GM23338 (cell line): ENCODE results near the gene MINDY1. TPM values are rescaled to one million over a fixed set of nuclear protein-coding genes. Genes with fewer than 3 reads are reported as not detected.

Experiments used
- ATAC-seq: fragments of 200-7000 bp; cut with Tn5 transposase; 3 replicates; pipeline ENCODE4 v1.9.1; 2020
- DNase-seq: peaks from one replicate; pipeline ENCODE4 v3.0.0-alpha.2; 2015; ENCODE audit warnings: low spot score
- H2AFZ ChIP-seq: fragments of 200-600 bp; sonication (generic); 2 replicates; pipeline ENCODE4 v1.8.0; 2016; ENCODE audit warnings: antibody characterized with exemption, mild to moderate bottlenecking, moderate library complexity
- H3F3A ChIP-seq: fragments of 200-600 bp; sonication (generic); replicated peaks from 2 replicates; pipeline ENCODE4 v1.8.0; 2017; ENCODE audit warnings: antibody characterized with exemption, mixed run types, low read depth
- H3K27ac ChIP-seq: fragments of 200-600 bp; sonication (generic); 2 replicates; pipeline ENCODE4 v1.6.1; 2016; ENCODE audit warnings: low read depth
- H3K27me3 ChIP-seq: fragments of 200-600 bp; sonication (generic); 2 replicates; pipeline ENCODE4 v1.8.0; 2016; ENCODE audit warnings: mild to moderate bottlenecking, mixed run types, moderate library complexity; ENCODE audit not compliant: insufficient read depth
- H3K36me3 ChIP-seq: fragments of 200-600 bp; sonication (generic); 2 replicates; pipeline ENCODE4 v1.8.0; 2016; ENCODE audit warnings: mild to moderate bottlenecking; ENCODE audit not compliant: insufficient read depth
- H3K4me1 ChIP-seq: fragments of 200-600 bp; sonication (generic); 2 replicates; pipeline ENCODE4 v1.8.0; 2016; ENCODE audit warnings: mild to moderate bottlenecking, moderate library complexity; ENCODE audit not compliant: insufficient read depth
- H3K4me2 ChIP-seq: fragments of 200-600 bp; sonication (generic); 2 replicates; pipeline ENCODE4 v1.7.1; 2017; ENCODE audit warnings: mixed run types
- H3K4me3 ChIP-seq: fragments of 200-600 bp; sonication (generic); 2 replicates; pipeline ENCODE4 v1.6.1; 2016; ENCODE audit warnings: mixed run types
- H3K79me2 ChIP-seq: fragments of 200-600 bp; sonication (generic); replicated peaks from 2 replicates; pipeline ENCODE4 v1.8.0; 2017; ENCODE audit warnings: mild to moderate bottlenecking; ENCODE audit not compliant: insufficient read depth
- H3K9me2 ChIP-seq: fragments of 200-600 bp; sonication (generic); 2 replicates; pipeline ENCODE4 v1.8.0; 2017; ENCODE audit not compliant: insufficient read depth
- H4K20me1 ChIP-seq: fragments of 200-600 bp; sonication (generic); replicated peaks from 2 replicates; pipeline ENCODE4 v1.8.0; 2017; ENCODE audit warnings: mild to moderate bottlenecking; ENCODE audit not compliant: insufficient read depth
- H3K27ac Mint-ChIP-seq: 2 replicates; pipeline ENCODE4 v1.8.0; 2020; ENCODE audit warnings: inconsistent platforms, mild to moderate bottlenecking, moderate library complexity, mixed read lengths
- H3K27me3 Mint-ChIP-seq: 3 replicates; pipeline ENCODE4 v1.8.0; 2022; ENCODE audit warnings: low read depth, mild to moderate bottlenecking, moderate library complexity, mixed read lengths, inconsistent platforms; ENCODE audit not compliant: insufficient read depth, poor library complexity
- H3K36me3 Mint-ChIP-seq: 3 replicates; pipeline ENCODE4 v1.8.0; 2021; ENCODE audit warnings: low read depth, mild to moderate bottlenecking, inconsistent platforms, moderate library complexity, mixed read lengths
- H3K4me1 Mint-ChIP-seq: 3 replicates; pipeline ENCODE4 v1.8.0; 2020; ENCODE audit warnings: mild to moderate bottlenecking, inconsistent platforms, mixed read lengths
- H3K4me3 Mint-ChIP-seq: 3 replicates; pipeline ENCODE4 v1.8.0; 2021; ENCODE audit warnings: moderate library complexity, mild to moderate bottlenecking, inconsistent platforms, mixed read lengths
- H3K9me3 Mint-ChIP-seq: 3 replicates; pipeline ENCODE4 v1.8.0; 2020; ENCODE audit warnings: moderate library complexity, mild to moderate bottlenecking, inconsistent platforms, mixed read lengths
- CREB1 ChIP-seq: fragments of 250-450 bp; sonication (Bioruptor Pico); IDR thresholded peaks from 2 replicates; pipeline ENCODE4 v1.5.0; 2020; ENCODE audit warnings: low read depth, mild to moderate bottlenecking, moderate library complexity
- ETS1 ChIP-seq: IDR thresholded peaks from 2 replicates; pipeline ENCODE4 v1.6.1; 2016; ENCODE audit warnings: antibody characterized with exemption
- EZH2phosphoT487 ChIP-seq: fragments of 200-600 bp; sonication (generic); IDR thresholded peaks from one replicate; pipeline ENCODE4 v1.8.1; 2018; ENCODE audit warnings: antibody characterized with exemption; ENCODE audit not compliant: unreplicated experiment
- ZNF331 ChIP-seq: fragments of 250-450 bp; sonication (Bioruptor Pico); IDR thresholded peaks from 2 replicates; pipeline ENCODE4 v1.5.0; 2020; ENCODE audit warnings: low read depth, mild to moderate bottlenecking, moderate library complexity
- ZNF462 ChIP-seq: fragments of 250-450 bp; sonication (Bioruptor Pico); IDR thresholded peaks from 2 replicates; pipeline ENCODE4 v1.5.0; 2020; ENCODE audit warnings: mild to moderate bottlenecking, moderate library complexity
- polyA plus RNA-seq: library from polyadenylated mRNA; unstranded; fragments of >200 nt; fragmentation: Nextera tagmentation; extraction: Ambion mirVana; gene quantifications from 2 replicates; pipeline ENCODE4 v1.2.1, GENCODE V29; 2016
- total RNA-seq: library from RNA; depleted of rRNA; stranded (reverse); fragments of >200 nt; shearing (Covaris generic); gene quantifications from 2 replicates; pipeline ENCODE4 v1.2.3, GENCODE V29; 2014
- TF ChIP-seq, protein P1 (sequence below), 2 experiments: fragments of 200-600 bp in 1 of 2; sonication (generic) in 1 of 2; conservative IDR thresholded peaks; 2 replicates each; pipeline versions ENCODE4 v1.5.1 to v1.6.1; 2016 to 2017; ENCODE audit warnings: antibody characterized with exemption in 2 of 2, low read depth in 2 of 2, mild to moderate bottlenecking in 2 of 2, moderate library complexity in 1 of 2
- TF ChIP-seq, protein P2 (sequence below): IDR thresholded peaks from one replicate; pipeline ENCODE4 v1.6.1; 2018; ENCODE audit warnings: antibody characterized with exemption; ENCODE audit not compliant: unreplicated experiment

Gene MINDY1
- total and polyA plus RNA-seq, 2 experiments from 2014 or later: 4.5 to 10.3 TPM

GRCh38 chr1:151009206-151009587 is 2.5 kb upstream of the MINDY1 start:
- Histone ChIP-seq H4K20me1 (no peaks in the 10 kb centered on the region; the same call in 1 of the 2 replicates), H3K4me1 (peaks cover 25% of the 10 kb centered on the region), H3F3A (peaks cover 13% of the 10 kb centered on the region; the same call in 1 of the 2 replicates), H3K36me3 (no peaks in the 10 kb centered on the region), H3K4me2 (peak overlapping the region; percentile 80), H3K9me2 (no peaks in the 10 kb centered on the region), H3K27me3 (no peaks in the 10 kb centered on the region), H2AFZ (peak overlapping the region; percentile 88; the same call in 1 of the 2 replicates), H3K4me3 (peak overlapping the region; percentile 84), H3K79me2 (peaks cover 15% of the 10 kb centered on the region), H3K27ac (no peak overlapping the region)
- TF ChIP-seq EZH2phosphoT487 (no peak), ZNF331 (CRISPR knock-in tag) (no peak), ETS1 (no peak), ZNF462 (CRISPR knock-in tag) (no peak), CREB1 (no peak)
- TF ChIP-seq, protein P1, sequence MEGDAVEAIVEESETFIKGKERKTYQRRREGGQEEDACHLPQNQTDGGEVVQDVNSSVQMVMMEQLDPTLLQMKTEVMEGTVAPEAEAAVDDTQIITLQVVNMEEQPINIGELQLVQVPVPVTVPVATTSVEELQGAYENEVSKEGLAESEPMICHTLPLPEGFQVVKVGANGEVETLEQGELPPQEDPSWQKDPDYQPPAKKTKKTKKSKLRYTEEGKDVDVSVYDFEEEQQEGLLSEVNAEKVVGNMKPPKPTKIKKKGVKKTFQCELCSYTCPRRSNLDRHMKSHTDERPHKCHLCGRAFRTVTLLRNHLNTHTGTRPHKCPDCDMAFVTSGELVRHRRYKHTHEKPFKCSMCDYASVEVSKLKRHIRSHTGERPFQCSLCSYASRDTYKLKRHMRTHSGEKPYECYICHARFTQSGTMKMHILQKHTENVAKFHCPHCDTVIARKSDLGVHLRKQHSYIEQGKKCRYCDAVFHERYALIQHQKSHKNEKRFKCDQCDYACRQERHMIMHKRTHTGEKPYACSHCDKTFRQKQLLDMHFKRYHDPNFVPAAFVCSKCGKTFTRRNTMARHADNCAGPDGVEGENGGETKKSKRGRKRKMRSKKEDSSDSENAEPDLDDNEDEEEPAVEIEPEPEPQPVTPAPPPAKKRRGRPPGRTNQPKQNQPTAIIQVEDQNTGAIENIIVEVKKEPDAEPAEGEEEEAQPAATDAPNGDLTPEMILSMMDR (conservative IDR thresholded peaks at IDR 0.05; ENCODE audit: low read depth in 2 of 2): no peak
- TF ChIP-seq, protein P2, sequence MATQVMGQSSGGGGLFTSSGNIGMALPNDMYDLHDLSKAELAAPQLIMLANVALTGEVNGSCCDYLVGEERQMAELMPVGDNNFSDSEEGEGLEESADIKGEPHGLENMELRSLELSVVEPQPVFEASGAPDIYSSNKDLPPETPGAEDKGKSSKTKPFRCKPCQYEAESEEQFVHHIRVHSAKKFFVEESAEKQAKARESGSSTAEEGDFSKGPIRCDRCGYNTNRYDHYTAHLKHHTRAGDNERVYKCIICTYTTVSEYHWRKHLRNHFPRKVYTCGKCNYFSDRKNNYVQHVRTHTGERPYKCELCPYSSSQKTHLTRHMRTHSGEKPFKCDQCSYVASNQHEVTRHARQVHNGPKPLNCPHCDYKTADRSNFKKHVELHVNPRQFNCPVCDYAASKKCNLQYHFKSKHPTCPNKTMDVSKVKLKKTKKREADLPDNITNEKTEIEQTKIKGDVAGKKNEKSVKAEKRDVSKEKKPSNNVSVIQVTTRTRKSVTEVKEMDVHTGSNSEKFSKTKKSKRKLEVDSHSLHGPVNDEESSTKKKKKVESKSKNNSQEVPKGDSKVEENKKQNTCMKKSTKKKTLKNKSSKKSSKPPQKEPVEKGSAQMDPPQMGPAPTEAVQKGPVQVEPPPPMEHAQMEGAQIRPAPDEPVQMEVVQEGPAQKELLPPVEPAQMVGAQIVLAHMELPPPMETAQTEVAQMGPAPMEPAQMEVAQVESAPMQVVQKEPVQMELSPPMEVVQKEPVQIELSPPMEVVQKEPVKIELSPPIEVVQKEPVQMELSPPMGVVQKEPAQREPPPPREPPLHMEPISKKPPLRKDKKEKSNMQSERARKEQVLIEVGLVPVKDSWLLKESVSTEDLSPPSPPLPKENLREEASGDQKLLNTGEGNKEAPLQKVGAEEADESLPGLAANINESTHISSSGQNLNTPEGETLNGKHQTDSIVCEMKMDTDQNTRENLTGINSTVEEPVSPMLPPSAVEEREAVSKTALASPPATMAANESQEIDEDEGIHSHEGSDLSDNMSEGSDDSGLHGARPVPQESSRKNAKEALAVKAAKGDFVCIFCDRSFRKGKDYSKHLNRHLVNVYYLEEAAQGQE: no peak
- Mint-ChIP-seq H3K4me1 (peaks cover 36% of the 10 kb centered on the region), H3K36me3 (no peaks in the 10 kb centered on the region; the same call in 2 of the 3 replicates), H3K9me3 (no peaks in the 10 kb centered on the region), H3K27me3 (peaks cover 21% of the 10 kb centered on the region), H3K4me3 (peak overlapping the region; percentile 94), H3K27ac (no peak overlapping the region)
- DNase-seq: no peak
- ATAC-seq: no peak
